PC-9 (cell line): ENCODE data around the gene ALG14. TPM values are rescaled to one million over a fixed set of nuclear protein-coding genes. Genes with fewer than 3 reads are reported as not detected.

ENCODE experiments used
- BruUV-seq: library from RNA; stranded (reverse); fragments of 400-500 nt; replicated peaks from 2 replicates; lab custom pipeline; 2021; lab: Mats Ljungman, UMichigan
- CTCF ChIA-PET: fragments of 300-600 bp; sonication (Branson Sonifier 250); formaldehyde crosslinking; loops from one replicate; lab custom pipeline; 2022; ENCODE audit warnings: antibody characterized with exemption; lab: Charles Lee
- POLR2A ChIA-PET: fragments of 300-600 bp; sonication (Branson Sonifier 250); formaldehyde crosslinking; loops from one replicate; lab custom pipeline; 2022; ENCODE audit warnings: antibody characterized with exemption; ENCODE audit not compliant: unreplicated experiment; lab: Charles Lee
- DNase-seq, 2 experiments: peaks; one replicate each; pipeline versions ENCODE4 v3.0.0 to v3.0.0-alpha.2; 2015 to 2022; ENCODE audit warnings: mixed read lengths in 1 of 2
- H2AFZ ChIP-seq: fragments of 200-600 bp; sonication (generic); 2 replicates; pipeline ENCODE4 v1.8.1; 2017; ENCODE audit warnings: antibody characterized with exemption
- H3F3A ChIP-seq: fragments of 200-600 bp; sonication (generic); 2 replicates; pipeline ENCODE4 v1.8.1; 2017; ENCODE audit warnings: antibody characterized with exemption, mild to moderate bottlenecking, low read depth; ENCODE audit not compliant: insufficient read depth
- H3K27ac ChIP-seq: fragments of 200-600 bp; sonication (generic); 2 replicates; pipeline ENCODE4 v1.6.1; 2016; ENCODE audit warnings: mixed run types
- H3K27me3 ChIP-seq: fragments of 200-600 bp; sonication (generic); 2 replicates; pipeline ENCODE4 v1.6.1; 2016; ENCODE audit warnings: low read depth, mixed run types; ENCODE audit not compliant: insufficient read depth
- H3K36me3 ChIP-seq: fragments of 200-600 bp; sonication (generic); 2 replicates; pipeline ENCODE4 v1.6.1; 2016; ENCODE audit warnings: low read depth, mixed run types
- H3K4me1 ChIP-seq: fragments of 200-600 bp; sonication (generic); replicated peaks from 2 replicates; pipeline ENCODE4 v1.6.1; 2016; ENCODE audit warnings: mixed run types; ENCODE audit not compliant: insufficient read depth
- H3K4me2 ChIP-seq: fragments of 200-600 bp; sonication (generic); 2 replicates; pipeline ENCODE4 v1.6.1; 2017; ENCODE audit warnings: mixed run types
- H3K4me3 ChIP-seq: fragments of 200-600 bp; sonication (generic); 2 replicates; pipeline ENCODE4 v1.6.1; 2016; ENCODE audit warnings: mixed run types
- H3K79me2 ChIP-seq: fragments of 200-600 bp; sonication (generic); 2 replicates; pipeline ENCODE4 v1.6.1; 2017; ENCODE audit warnings: low read depth, mixed run types
- H3K9me2 ChIP-seq: fragments of 200-600 bp; sonication (generic); 2 replicates; pipeline ENCODE4 v1.8.1; 2017; ENCODE audit warnings: mild to moderate bottlenecking; ENCODE audit not compliant: insufficient read depth
- H3K9me3 ChIP-seq: fragments of 200-600 bp; sonication (generic); 2 replicates; pipeline ENCODE4 v1.8.1; 2016; ENCODE audit warnings: low read depth; ENCODE audit not compliant: insufficient read depth
- H4K20me1 ChIP-seq: fragments of 200-600 bp; sonication (generic); 2 replicates; pipeline ENCODE4 v1.8.1; 2017; ENCODE audit not compliant: insufficient read depth
- CTCF ChIP-seq: fragments of 200-600 bp; sonication (generic); conservative IDR thresholded peaks from 2 replicates; pipeline ENCODE4 v1.6.1; 2017; ENCODE audit warnings: mixed run types, antibody characterized with exemption, mild to moderate bottlenecking, moderate library complexity
- EZH2 ChIP-seq: fragments of 200-600 bp; sonication (generic); IDR thresholded peaks from 2 replicates; pipeline ENCODE4 v1.8.0; 2017; ENCODE audit warnings: antibody characterized with exemption, low read depth
- intact Hi-C: fragments of 100-400 bp; cut with micrococcal nuclease; formaldehyde crosslinking; loops from one replicate; pipeline ENCODE4 v1.10.0; 2022; ENCODE audit not compliant: unreplicated experiment
- total RNA-seq: library from RNA; stranded (reverse); gene quantifications from 2 replicates; pipeline ENCODE4 v1.2.3, GENCODE V29; 2021

Gene ALG14
- total RNA-seq, 1 experiment from 2014 or later = 8.6 TPM

DNA sequence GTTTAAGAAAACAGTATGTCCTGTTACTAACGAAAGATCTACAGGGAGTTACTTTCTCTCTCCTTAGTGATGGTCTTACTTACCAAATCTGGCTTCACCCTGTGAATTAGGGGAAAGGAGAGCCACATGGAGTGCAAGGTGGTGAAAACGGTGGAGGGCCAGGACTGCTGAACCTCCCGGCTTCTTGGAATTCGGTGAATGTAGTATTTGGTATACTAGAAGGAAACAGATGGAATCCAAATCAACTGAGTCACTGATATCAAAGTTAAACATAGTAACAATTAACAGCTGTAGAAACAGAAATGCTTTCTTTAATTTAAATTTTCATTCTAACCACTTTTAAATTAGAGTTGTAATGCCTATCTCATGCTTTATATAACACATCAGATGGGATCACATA is 45.7 kb downstream of the ALG14 start:
- Histone ChIP-seq H3K4me2 (no peak overlapping the region), H3K9me3 (no peaks in the 10 kb centered on the region; the same call in none of the 2 replicates), H3K4me1 (peaks cover 14% of the 10 kb centered on the region), H3K36me3 (no peaks in the 10 kb centered on the region), H3K79me2 (no peaks in the 10 kb centered on the region), H3K27ac (no peak overlapping the region), H2AFZ (no peak overlapping the region), H3K9me2 (no peaks in the 10 kb centered on the region), H4K20me1 (no peaks in the 10 kb centered on the region), H3K27me3 (no peaks in the 10 kb centered on the region), H3K4me3 (no peak overlapping the region), H3F3A (no peaks in the 10 kb centered on the region; the same call in 1 of the 2 replicates)
- ChIA-PET POLR2A (no interaction called here), CTCF (no interaction called here)
- no TSS peak for BruUV-seq
- intact Hi-C loops = no loop called here
- no peak for DNase-seq
- no peak for TF ChIP-seq EZH2
- TF ChIP-seq CTCF = no peak

- POLR2A ChIA-PET = interaction anchor here (0.5 to 0.7 kb wide), 2 partner anchors 128 to 216 kb away, joined by 3 to 6 read pairs; no protein-coding TSS in a partner anchor
- no peaks in the 10 kb centered on the region for H3K36me3 ChIP-seq
- peak overlapping the region; percentile 25; the same call in 1 of the 2 replicates for H3K27ac ChIP-seq
- peaks cover 19% of the 10 kb centered on the region for H3K4me1 ChIP-seq
- intact Hi-C loops = loop anchor here (5.0 kb wide), 1 partner anchor 96 kb away; the partner anchor contains the start of gene CNN3
- no peak overlapping the region for H2AFZ ChIP-seq
- no peaks in the 10 kb centered on the region for H3K79me2 ChIP-seq
- no TSS peak for BruUV-seq
- CTCF ChIA-PET = interaction anchor here (0.6 kb wide), 1 partner anchor 63 kb away, joined by 3 read pairs; no protein-coding TSS in a partner anchor
- H3F3A ChIP-seq = no peaks in the 10 kb centered on the region; the same call in 1 of the 2 replicates
- no peak overlapping the region for H3K4me3 ChIP-seq
- no peaks in the 10 kb centered on the region for H3K27me3 ChIP-seq
- H3K9me2 ChIP-seq = no peaks in the 10 kb centered on the region
- TF ChIP-seq CTCF = no peak
- no peak for TF ChIP-seq EZH2
- no peaks in the 10 kb centered on the region; the same call in none of the 2 replicates for H3K9me3 ChIP-seq
- no peaks in the 10 kb centered on the region for H4K20me1 ChIP-seq
- H3K4me2 ChIP-seq = peak overlapping the region; percentile 6
- peak in 1 of 2 experiments; percentile 48 for DNase-seq
Measured at GRCh38 chr1:95023399-95024043, 49.2 kb downstream of the ALG14 start.

GRCh38 chr1:95022644-95022926 is 50.2 kb downstream of the ALG14 start:
- CTCF ChIA-PET = no interaction called here
- H3K9me3 ChIP-seq = no peaks in the 10 kb centered on the region; the same call in 1 of the 2 replicates
- H3K36me3 ChIP-seq = no peaks in the 10 kb centered on the region
- BruUV-seq = no TSS peak
- H3K27me3 ChIP-seq = no peaks in the 10 kb centered on the region
- H3K79me2 ChIP-seq = no peaks in the 10 kb centered on the region
- H3K4me1 ChIP-seq = peaks cover 19% of the 10 kb centered on the region
- no peak for DNase-seq
- no peak overlapping the region for H3K4me2 ChIP-seq
- no peak overlapping the region for H2AFZ ChIP-seq
- no peaks in the 10 kb centered on the region for H4K20me1 ChIP-seq
- H3K4me3 ChIP-seq = no peak overlapping the region
- intact Hi-C loops = loop anchor here (5.0 kb wide), 1 partner anchor 95 kb away; the partner anchor contains the start of gene CNN3
- no peaks in the 10 kb centered on the region for H3K9me2 ChIP-seq
- no peak overlapping the region for H3K27ac ChIP-seq
- no peaks in the 10 kb centered on the region; the same call in 1 of the 2 replicates for H3F3A ChIP-seq
- POLR2A ChIA-PET = no interaction called here
- TF ChIP-seq CTCF (no peak), EZH2 (no peak)
